HL-60/S4 treated with phorbol 12-myristate 13-acetate at 8.2 ng/mL for 4 days and 3 days (cell line): Measurements from ENCODE around the gene TOM1L1.

ENCODE experiments used
- in situ Hi-C: fragments of 300-500 bp; cut with MboI; formaldehyde crosslinking; loops from 2 replicates; pipeline ENCODE4 v1.15.0; 2022; ENCODE audit warnings: low sequenced_read_pairs

The TOM1L1 gene

DNA sequence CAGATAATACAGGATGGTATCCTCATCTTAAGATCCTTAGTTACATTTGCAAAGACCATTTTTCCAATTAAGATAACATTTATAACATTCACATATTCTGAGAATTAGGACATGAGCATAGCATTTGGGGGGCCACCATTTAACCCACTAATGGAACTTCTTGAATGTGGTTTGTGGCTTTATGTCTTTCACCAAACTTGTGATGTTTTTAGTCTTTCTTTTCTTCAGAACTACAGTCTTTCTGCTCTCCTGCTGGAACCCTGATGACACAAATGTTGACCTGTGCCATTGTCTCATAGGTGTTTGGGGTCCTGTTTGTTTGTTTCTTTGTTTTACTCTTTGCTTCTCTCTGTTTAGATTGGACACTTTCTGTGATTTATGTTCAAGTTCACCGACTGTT lies 44.6 kb downstream of the TOM1L1 start:
- in situ Hi-C loops: no loop called here

GRCh38 chr17:54945671-54946070 lies 45.0 kb downstream of the TOM1L1 start:
- in situ Hi-C loops: no loop called here

DNA sequence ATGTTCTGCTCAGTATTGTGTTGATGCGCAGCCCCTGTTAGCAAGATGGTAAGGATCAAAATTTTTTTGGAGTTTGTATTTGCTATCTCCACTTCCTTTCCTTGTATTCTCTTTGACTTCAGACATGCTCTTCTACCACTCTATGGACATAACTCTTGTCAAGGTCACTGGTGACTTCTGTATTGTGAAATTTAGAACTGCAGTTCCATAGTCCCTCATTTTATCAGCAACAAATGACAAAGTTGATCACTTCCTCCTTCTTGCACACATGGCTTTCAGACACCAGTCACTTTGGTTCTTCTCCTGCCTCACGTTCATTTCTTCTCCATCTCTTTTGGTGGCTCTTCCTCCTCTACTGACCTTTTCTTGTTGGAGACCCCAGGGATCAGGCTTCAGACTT lies 46.7 kb downstream of the TOM1L1 start:
- in situ Hi-C loops: no loop called here

- in situ Hi-C loops: no loop called here
Measured at GRCh38 chr17:54948380-54948779, 47.7 kb downstream of the TOM1L1 start.

DNA sequence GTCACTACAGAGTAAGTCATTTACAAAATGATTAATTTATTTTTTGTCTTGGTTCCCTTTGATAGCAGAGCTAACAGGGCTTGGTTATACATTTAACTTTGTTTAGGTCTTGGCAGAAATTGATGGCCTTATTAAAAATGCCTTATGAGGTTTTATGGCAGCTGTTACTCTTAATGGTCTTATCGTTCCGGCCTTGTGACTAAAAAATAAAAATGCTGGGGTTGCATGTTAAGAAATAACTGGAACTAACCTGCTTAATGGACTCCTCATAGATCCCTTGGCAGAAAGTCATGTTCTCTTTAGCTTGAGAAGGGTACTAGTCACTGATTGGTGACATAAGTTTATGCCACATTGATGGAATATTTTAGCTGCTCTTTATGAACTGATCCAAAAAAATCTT lies 49.5 kb downstream of the TOM1L1 start:
- in situ Hi-C loops: no loop called here

GRCh38 chr17:54951286-54951685 lies 50.6 kb downstream of the TOM1L1 start:
- in situ Hi-C loops: no loop called here

GRCh38 chr17:54956791-54957190 lies 56.1 kb downstream of the TOM1L1 start:
- in situ Hi-C loops: no loop called here

DNA sequence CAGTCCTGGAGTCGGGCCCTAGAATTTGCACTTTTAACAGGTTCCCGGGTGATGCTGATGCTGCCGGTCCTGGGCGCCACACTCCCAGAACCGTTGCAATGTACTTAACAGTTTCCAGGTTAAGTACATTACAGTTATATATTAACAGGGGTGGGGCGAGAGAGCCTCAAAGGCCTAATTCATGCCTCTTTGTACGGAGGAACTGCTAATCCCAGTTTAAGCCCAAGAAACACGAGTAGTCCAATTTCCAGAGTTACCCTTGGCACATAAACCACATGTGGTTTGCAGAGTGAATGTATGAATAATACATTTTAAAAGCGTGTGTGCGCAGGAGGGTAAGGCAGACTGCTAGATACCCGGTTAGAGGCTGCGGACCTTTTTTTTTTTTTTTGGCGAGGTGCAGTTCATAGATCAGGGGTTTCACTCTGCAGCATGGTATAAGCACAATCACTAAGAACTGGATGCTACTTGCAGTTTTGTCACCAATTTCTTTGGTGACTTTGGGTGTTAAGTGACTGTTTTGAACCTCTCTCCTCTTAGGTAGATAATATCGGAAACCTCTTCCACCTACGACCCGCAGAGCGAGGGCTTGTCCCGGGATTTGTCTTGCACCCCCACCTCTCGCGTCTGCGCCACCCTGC lies 67.1 kb downstream of the TOM1L1 start:
- in situ Hi-C loops: no loop called here

- in situ Hi-C loops: no loop called here
Measured at GRCh38 chr17:54968262-54968987, 67.8 kb downstream of the TOM1L1 start, which contains the start of the genes COX11 and STXBP4. Gene COX11, minus strand, starts transcription at chr17:54968654. Its CDS starts 8 bp downstream, at chr17:54968646. Gene STXBP4, plus strand, starts transcription at chr17:54968765. Its CDS starts 17,455 bp downstream, at chr17:54986220.

- in situ Hi-C loops: no loop called here
Measured at GRCh38 chr17:54968988-54969332, 68.3 kb downstream of the TOM1L1 start.

GRCh38 chr17:54969658-54970572 lies 69.3 kb downstream of the TOM1L1 start:
- in situ Hi-C loops: no loop called here

DNA sequence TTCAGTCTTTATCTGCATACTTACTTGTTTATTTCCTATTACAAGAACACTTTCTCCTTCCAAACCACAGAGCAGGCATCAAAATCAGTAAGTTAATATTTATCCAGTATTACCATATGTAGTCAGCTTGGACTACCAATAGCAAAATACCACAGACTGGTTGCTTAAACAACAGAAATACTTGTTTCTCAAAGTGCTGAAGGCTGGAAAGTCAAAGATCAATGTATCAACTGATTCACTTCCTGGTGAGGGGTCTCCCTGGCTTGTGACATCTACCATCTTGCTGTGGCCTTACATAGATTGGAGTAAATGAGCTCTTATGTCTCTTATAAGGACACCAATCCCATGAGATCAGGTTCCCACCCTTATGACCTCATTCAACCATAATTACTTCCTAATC lies 70.5 kb downstream of the TOM1L1 start:
- in situ Hi-C loops: no loop called here

DNA sequence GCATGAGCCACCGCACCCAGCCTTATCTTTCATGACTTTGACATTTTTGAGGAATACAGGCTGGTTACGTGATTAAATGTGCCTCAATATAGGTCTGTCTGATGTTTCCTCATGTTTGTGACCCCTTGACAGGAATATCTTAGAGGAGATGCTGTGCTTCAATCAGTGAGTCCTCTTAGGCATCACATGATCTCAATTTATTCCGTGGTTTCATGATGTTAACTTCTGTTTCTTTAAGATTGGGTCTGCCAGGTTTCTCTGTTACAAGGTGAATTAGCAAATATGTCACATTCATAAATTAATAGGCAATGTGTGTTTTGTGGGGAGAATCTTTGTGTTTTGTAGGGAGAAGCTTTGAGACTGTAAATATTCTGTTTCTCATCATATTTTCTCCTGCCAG lies 71.2 kb downstream of the TOM1L1 start:
- in situ Hi-C loops: no loop called here

GRCh38 chr17:54972406-54973138 lies 71.9 kb downstream of the TOM1L1 start:
- in situ Hi-C loops: no loop called here

GRCh38 chr17:54974759-54975158 lies 74.1 kb downstream of the TOM1L1 start:
- in situ Hi-C loops: no loop called here

- in situ Hi-C loops: no loop called here
Measured at GRCh38 chr17:54976316-54976715, 75.7 kb downstream of the TOM1L1 start.

- in situ Hi-C loops: no loop called here
Measured at GRCh38 chr17:54977744-54978143, 77.1 kb downstream of the TOM1L1 start.

DNA sequence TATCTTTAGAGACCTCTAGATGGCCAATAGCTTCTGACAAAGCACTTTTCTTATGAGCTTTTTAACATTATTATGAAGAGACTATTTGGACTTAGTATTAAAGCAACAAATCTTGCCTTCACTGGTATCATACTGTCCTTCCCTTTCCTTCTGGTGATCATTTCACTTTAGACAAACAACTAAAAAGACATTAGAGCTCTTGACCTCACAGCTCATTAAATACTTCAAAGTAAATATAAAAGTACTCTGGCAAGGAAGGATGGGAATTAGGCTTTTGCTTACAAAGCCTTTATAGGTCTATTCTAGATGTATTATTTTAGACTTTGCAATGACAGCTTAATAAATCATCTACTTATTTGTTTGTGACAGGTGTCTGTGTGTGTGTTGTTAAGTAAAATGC lies 79.0 kb downstream of the TOM1L1 start:
- in situ Hi-C loops: no loop called here

DNA sequence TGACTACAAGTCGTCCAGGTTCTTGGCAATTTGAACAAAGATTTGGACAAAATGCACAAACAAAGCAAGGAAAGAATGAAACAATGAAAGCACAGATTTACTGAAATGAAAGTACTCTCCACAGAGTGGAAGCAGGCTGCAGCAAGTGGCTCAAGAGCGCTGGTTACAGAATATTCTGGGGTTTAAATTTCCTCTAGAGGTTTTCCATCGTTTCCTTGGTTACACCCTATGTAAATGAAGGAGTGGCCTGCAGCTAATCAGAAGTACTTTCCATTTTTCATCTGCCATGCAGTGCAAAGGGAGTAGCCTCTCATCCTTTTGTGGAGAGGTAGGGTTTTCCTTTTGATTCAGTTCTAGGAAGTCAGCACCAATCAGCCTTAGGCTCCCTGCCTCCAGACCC lies 79.7 kb downstream of the TOM1L1 start:
- in situ Hi-C loops: no loop called here

- in situ Hi-C loops: no loop called here
Measured at GRCh38 chr17:54982399-54982798, 81.7 kb downstream of the TOM1L1 start.

DNA sequence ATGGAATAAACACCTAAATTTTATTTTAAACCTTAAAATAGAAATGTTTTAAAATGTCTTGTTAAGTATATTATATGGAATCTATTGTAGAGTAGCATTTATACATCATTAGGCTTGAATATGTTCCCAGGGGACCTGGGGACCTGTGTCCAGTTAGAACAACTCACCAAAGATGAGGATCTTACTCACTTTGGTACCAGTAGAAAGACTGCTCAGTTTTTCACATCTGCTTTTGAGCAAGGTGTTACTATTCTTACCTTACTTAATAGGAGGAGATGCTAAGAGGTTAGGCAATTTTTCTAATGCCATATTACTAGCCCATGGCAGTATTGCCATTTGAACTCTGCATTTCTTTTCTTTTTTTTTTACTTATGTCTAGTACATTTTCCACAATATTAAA lies 82.6 kb downstream of the TOM1L1 start:
- in situ Hi-C loops: no loop called here
